IMR-90 (cell line): ENCODE measurements around the gene CLPTM1. TPM values are rescaled to one million over a fixed set of nuclear protein-coding genes. Genes with fewer than 3 reads are reported as not detected.
A peak's percentile ranks its signal among the peaks of the same experiment; 100 is the strongest.

ENCODE experiments used
- ATAC-seq: fragments of 200-7000 bp; cut with Tn5 transposase; 2 replicates; pipeline ENCODE4 v1.9.1; 2020; ENCODE audit warnings: low read depth, mild to moderate bottlenecking, moderate library complexity
- BruUV-seq: library from RNA; stranded (reverse); fragments of 400-500 nt; replicated peaks from 2 replicates; lab custom pipeline; 2021; lab: Mats Ljungman, UMichigan
- CTCF ChIA-PET: fragments of 300-600 bp; formaldehyde crosslinking; extraction: SDS; loops from one replicate; lab custom pipeline; 2021; ENCODE audit warnings: antibody characterized with exemption; lab: Yijun Ruan, JAX
- POLR2A ChIA-PET: fragments of 300-600 bp; sonication (Branson Sonifier 250); formaldehyde crosslinking; loops from one replicate; lab custom pipeline; 2022; ENCODE audit warnings: antibody characterized with exemption; ENCODE audit not compliant: unreplicated experiment; lab: Charles Lee
- DNase-seq: peaks from one replicate; pipeline ENCODE4 v3.0.0; 2013
- H2AFZ ChIP-seq: replicated peaks from 2 replicates; pipeline ENCODE3; 2013; ENCODE audit warnings: low read length, mild to moderate bottlenecking; ENCODE audit not compliant: poor library complexity
- H2AK5ac ChIP-seq: 2 replicates; pipeline ENCODE4 v1.6.1; 2013; ENCODE audit warnings: low read depth, low read length, inconsistent platforms
- H2AK9ac ChIP-seq: replicated peaks from 2 replicates; pipeline ENCODE3; 2013; ENCODE audit warnings: mild to moderate bottlenecking, low read depth, low read length, moderate library complexity; ENCODE audit not compliant: poor library complexity
- H2BK120ac ChIP-seq: 2 replicates; pipeline ENCODE4 v1.6.1; 2013; ENCODE audit warnings: low read depth, low read length, inconsistent platforms
- H2BK15ac ChIP-seq: 3 replicates; pipeline ENCODE4 v1.6.1; 2013; ENCODE audit warnings: low read depth, low read length, inconsistent platforms
- H2BK20ac ChIP-seq: 2 replicates; pipeline ENCODE4 v1.6.1; 2013; ENCODE audit warnings: low read depth, mild to moderate bottlenecking, inconsistent platforms, low read length, moderate library complexity
- H2BK5ac ChIP-seq: 2 replicates; pipeline ENCODE4 v1.6.1; 2013; ENCODE audit warnings: mild to moderate bottlenecking, low read depth, low read length, inconsistent platforms; ENCODE audit not compliant: poor library complexity, severe bottlenecking
- H3K14ac ChIP-seq: replicated peaks from 2 replicates; pipeline ENCODE4 v1.6.1; 2013; ENCODE audit warnings: low read depth, low read length, inconsistent platforms
- H3K18ac ChIP-seq: 2 replicates; pipeline ENCODE4 v1.6.1; 2013; ENCODE audit warnings: low read depth, low read length, control low read depth
- H3K23ac ChIP-seq: 2 replicates; pipeline ENCODE4 v1.6.1; 2013; ENCODE audit warnings: low read depth, low read length, inconsistent platforms
- H3K27ac ChIP-seq: 2 replicates; pipeline ENCODE4 v1.5.1; 2013; ENCODE audit warnings: mild to moderate bottlenecking, control low read depth, low read length; ENCODE audit not compliant: insufficient read depth
- H3K27me3 ChIP-seq: 2 replicates; pipeline ENCODE4 v1.6.1; 2013; ENCODE audit warnings: low read length; ENCODE audit not compliant: control insufficient read depth, insufficient read depth
- H3K36me3 ChIP-seq: 2 replicates; pipeline ENCODE4 v1.6.1; 2013; ENCODE audit warnings: low read length, mixed read lengths; ENCODE audit not compliant: control insufficient read depth, insufficient read depth
- H3K4ac ChIP-seq: 2 replicates; pipeline ENCODE4 v1.6.1; 2013; ENCODE audit warnings: low read depth, low read length, inconsistent platforms
- H3K4me1 ChIP-seq: 2 replicates; pipeline ENCODE4 v1.6.1; 2013; ENCODE audit warnings: low read length, mixed read lengths; ENCODE audit not compliant: control insufficient read depth, insufficient read depth
- H3K4me2 ChIP-seq: 2 replicates; pipeline ENCODE4 v1.6.1; 2013; ENCODE audit warnings: low read depth, mild to moderate bottlenecking, control low read depth, low read length, moderate library complexity
- H3K4me3 ChIP-seq: 2 replicates; pipeline ENCODE4 v1.5.1; 2013; ENCODE audit warnings: low read depth, mild to moderate bottlenecking, control low read depth, low read length, moderate library complexity; ENCODE audit not compliant: insufficient read depth
- H3K56ac ChIP-seq: 2 replicates; pipeline ENCODE4 v1.6.1; 2013; ENCODE audit warnings: low read length, inconsistent platforms; ENCODE audit not compliant: insufficient read depth; ENCODE audit errors: extremely low read depth
- H3K79me1 ChIP-seq, 2 experiments: 2 replicates each; pipeline ENCODE4 v1.6.1; 2013; ENCODE audit warnings: low read length in 2 of 2, inconsistent platforms in 1 of 2, low read depth in 1 of 2
- H3K9ac ChIP-seq: 2 replicates; pipeline ENCODE4 v1.6.1; 2013; ENCODE audit warnings: low read depth, low read length, control low read depth
- H3K9me1 ChIP-seq: 2 replicates; pipeline ENCODE4 v1.6.1; 2013; ENCODE audit warnings: low read length, inconsistent platforms; ENCODE audit not compliant: insufficient read depth
- H3K9me3 ChIP-seq: 2 replicates; pipeline ENCODE4 v1.6.1; 2013; ENCODE audit warnings: low read length; ENCODE audit not compliant: control insufficient read depth, insufficient read depth
- H4K20me1 ChIP-seq: 2 replicates; pipeline ENCODE4 v1.6.1; 2013; ENCODE audit warnings: low read length, inconsistent platforms; ENCODE audit not compliant: insufficient read depth
- H4K5ac ChIP-seq: 2 replicates; pipeline ENCODE4 v1.6.1; 2013; ENCODE audit warnings: mild to moderate bottlenecking, low read depth, low read length, control low read depth
- H4K8ac ChIP-seq, 2 experiments: 2 replicates each; pipeline ENCODE4 v1.6.1; 2013; ENCODE audit warnings: low read depth in 2 of 2, low read length in 2 of 2, control low read depth in 1 of 2, inconsistent platforms in 1 of 2
- H4K91ac ChIP-seq: 2 replicates; pipeline ENCODE4 v1.6.1; 2013; ENCODE audit warnings: low read depth, low read length, inconsistent platforms; ENCODE audit not compliant: insufficient read depth
- FOS ChIP-seq: fragments of 150-350 bp; IDR thresholded peaks from 2 replicates; pipeline ENCODE4 v1.6.1; 2016; ENCODE audit warnings: low read depth, low read length
- RCOR1 ChIP-seq: IDR thresholded peaks from 2 replicates; pipeline ENCODE4 v1.6.1; 2012; ENCODE audit warnings: mild to moderate bottlenecking, low read length, improper control_type of control experiment; ENCODE audit not compliant: insufficient replicate concordance
- WGBS, 2 experiments: methylation state at CpG; one replicate each; pipeline versions ENCODE4 v1.1.5 to v1.1.7; 2013; ENCODE audit warnings: missing lambda C conversion rate in 2 of 2; ENCODE audit not compliant: insufficient read length in 1 of 2; ENCODE audit errors: extremely low coverage in 2 of 2; 5-methylcytosine and 5-hydroxymethylcytosine counted together
- dilution Hi-C: fragments of 300-500 bp; cut with HindIII; formaldehyde crosslinking; loops from one replicate; pipeline ENCODE4 v1.14.3; 2018; ENCODE audit warnings: low sequenced_read_pairs; ENCODE audit not compliant: unreplicated experiment
- in situ Hi-C: fragments of 300-500 bp; cut with MboI; formaldehyde crosslinking; loops from 3 replicates; pipeline ENCODE4 v1.14.3; 2019; ENCODE audit warnings: low sequenced_read_pairs, inconsistent platforms, mixed read lengths
- intact Hi-C: fragments of 100-400 bp; cut with micrococcal nuclease; formaldehyde crosslinking; loops from 2 replicates; pipeline ENCODE4 v1.10.0; 2022
- polyA plus RNA-seq, 3 experiments: library from polyadenylated mRNA; depleted of rRNA; stranded (reverse); fragments of >200 nt; gene quantifications; 2 replicates each; pipeline ENCODE4 v1.2.3, GENCODE V29; 2012; ENCODE audit warnings: low replicate concordance in 1 of 3
- total RNA-seq: library from RNA; depleted of rRNA; stranded (reverse); fragments of >200 nt; gene quantifications from 2 replicates; pipeline ENCODE4 v1.2.3, GENCODE V29; 2012
- TF ChIP-seq, protein P1 (sequence below): conservative IDR thresholded peaks from 2 replicates; pipeline ENCODE4 v1.5.1; 2012; ENCODE audit warnings: mild to moderate bottlenecking, low read depth, low read length, improper control_type of control experiment

The CLPTM1 gene
- total and polyA plus RNA-seq, 2 of the 4 experiments (the other 2 are of a cell fraction) = 23.8 to 88.8 TPM

DNA sequence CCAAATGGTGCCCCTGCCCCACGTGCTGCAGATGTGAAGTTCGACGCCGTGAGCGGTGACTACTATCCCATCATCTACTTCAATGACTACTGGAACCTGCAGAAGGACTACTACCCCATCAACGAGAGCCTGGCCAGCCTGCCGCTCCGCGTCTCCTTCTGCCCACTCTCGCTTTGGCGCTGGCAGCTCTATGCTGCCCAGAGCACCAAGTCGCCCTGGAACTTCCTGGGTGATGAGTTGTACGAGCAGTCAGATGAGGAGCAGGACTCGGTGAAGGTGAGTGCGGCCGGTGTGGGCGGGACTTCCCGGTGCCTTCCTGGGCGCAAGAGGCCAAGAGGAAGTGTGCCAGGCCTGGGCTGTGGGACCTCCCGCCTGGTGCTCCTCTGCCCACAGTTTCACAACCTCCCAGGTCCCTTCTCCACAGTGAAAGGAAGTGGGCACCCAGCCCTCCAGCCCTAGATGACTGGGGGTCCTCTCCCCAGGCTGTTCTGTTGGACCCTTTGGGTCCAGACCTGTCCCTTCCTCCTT lies 32.0 kb downstream of the CLPTM1 start:
- intact Hi-C loops (no loop called here), in situ Hi-C loops (no loop called here), dilution Hi-C loops (no loop called here)
- 92% methylated on average over 15 of the region's 20 CpGs; no CpG with 5 or more reads in 1 of the 2 experiments for WGBS, 2 experiments
- Histone ChIP-seq H4K91ac (no peak overlapping the region), H3K9ac (no peak overlapping the region), H3K23ac (no peak overlapping the region), H3K4me2 (no peak overlapping the region), H3K27me3 (no peaks in the 10 kb centered on the region), H3K18ac (no peak overlapping the region), H2AK9ac (peak overlapping the region; percentile 57), H3K4me1 (no peaks in the 10 kb centered on the region), H3K14ac (no peak overlapping the region), H3K56ac (no peak overlapping the region), H3K27ac (no peak overlapping the region), H2BK120ac (no peak overlapping the region), H2BK5ac (no peak overlapping the region), H3K9me3 (no peaks in the 10 kb centered on the region), H4K8ac (no peak overlapping the region), H3K9me1 (no peaks in the 10 kb centered on the region), H2BK20ac (no peak overlapping the region), H4K20me1 (peaks cover 14% of the 10 kb centered on the region), H2AFZ (no peak overlapping the region), H3K79me1 (peaks cover 0 to 8% of the 10 kb centered on the region in 2 experiments; a peak in 1 of 4 replicates), H3K4ac (no peak overlapping the region), H3K4me3 (no peak overlapping the region), H2AK5ac (no peak overlapping the region), H2BK15ac (no peak overlapping the region), H4K5ac (no peak overlapping the region), H3K36me3 (peaks cover 70% of the 10 kb centered on the region)
- ATAC-seq (no peak), DNase-seq (no peak)
- TF ChIP-seq RCOR1 (no peak), FOS (no peak)
- TF ChIP-seq, protein P1, sequence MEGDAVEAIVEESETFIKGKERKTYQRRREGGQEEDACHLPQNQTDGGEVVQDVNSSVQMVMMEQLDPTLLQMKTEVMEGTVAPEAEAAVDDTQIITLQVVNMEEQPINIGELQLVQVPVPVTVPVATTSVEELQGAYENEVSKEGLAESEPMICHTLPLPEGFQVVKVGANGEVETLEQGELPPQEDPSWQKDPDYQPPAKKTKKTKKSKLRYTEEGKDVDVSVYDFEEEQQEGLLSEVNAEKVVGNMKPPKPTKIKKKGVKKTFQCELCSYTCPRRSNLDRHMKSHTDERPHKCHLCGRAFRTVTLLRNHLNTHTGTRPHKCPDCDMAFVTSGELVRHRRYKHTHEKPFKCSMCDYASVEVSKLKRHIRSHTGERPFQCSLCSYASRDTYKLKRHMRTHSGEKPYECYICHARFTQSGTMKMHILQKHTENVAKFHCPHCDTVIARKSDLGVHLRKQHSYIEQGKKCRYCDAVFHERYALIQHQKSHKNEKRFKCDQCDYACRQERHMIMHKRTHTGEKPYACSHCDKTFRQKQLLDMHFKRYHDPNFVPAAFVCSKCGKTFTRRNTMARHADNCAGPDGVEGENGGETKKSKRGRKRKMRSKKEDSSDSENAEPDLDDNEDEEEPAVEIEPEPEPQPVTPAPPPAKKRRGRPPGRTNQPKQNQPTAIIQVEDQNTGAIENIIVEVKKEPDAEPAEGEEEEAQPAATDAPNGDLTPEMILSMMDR = no peak
- CTCF ChIA-PET = no interaction called here
- BruUV-seq = no TSS peak
- POLR2A ChIA-PET = no interaction called here
